ENCODE measurements around the gene SON.

SON gene

DNA sequence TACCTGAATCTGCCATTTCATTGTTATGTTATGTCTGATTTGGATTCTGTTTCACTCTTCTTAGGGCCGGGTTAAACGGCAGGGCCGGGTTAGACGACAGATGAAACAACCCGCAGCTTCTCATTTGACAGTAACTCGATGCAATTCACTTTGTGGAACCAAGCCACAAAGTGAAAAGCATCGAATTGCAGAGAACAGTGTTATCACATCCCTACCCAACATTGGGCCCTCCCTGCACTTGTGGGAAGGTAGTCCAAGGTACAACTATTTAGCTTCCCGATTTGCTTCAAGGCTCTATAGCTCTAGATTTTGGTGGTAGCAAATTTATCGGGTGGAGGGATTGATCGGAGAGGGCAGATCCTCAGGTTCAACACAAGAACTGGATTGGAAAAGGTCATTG lies 17.0 kb downstream of the SON start:
- Histone ChIP-seq H3K4me3 (replicated peaks; ENCODE audit: low read depth, low read length) (no peak overlapping the region), H3K27me3 (replicated peaks; ENCODE audit: control insufficient read depth, insufficient read depth, low read length) (no peaks in the 10 kb centered on the region), H3K36me3 (ENCODE audit: control insufficient read depth, insufficient read depth, low read length) (peaks cover 20% of the 10 kb centered on the region)
- no peak for DNase-seq (ENCODE audit: extremely low read depth, insufficient read length)
- TF ChIP-seq CTCF (IDR thresholded peaks at IDR 0.05; ENCODE audit: insufficient read depth, low read length, poor library complexity, severe bottlenecking), result no peak

DNA sequence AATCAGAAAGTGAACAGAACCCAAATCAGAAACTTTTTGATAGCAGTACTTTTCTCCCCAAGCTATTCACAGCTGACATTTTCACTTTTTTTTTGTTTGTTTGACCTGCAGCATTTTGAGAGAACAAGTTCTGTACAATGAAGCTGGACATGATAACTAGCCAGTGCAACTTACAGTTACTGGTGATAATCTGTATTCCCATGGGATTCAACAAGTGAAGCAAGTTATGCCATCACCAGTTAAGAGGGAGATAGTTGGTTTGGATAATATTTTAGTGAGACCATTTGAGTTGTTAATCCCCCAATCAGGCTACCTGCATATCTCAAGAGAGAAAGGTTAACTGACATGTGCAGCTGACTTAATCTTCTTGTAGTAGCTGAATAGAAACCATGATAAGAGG lies 18.1 kb downstream of the SON start:
- Histone ChIP-seq H3K27me3 (replicated peaks; ENCODE audit: control insufficient read depth, insufficient read depth, low read length) (no peaks in the 10 kb centered on the region), H3K36me3 (ENCODE audit: control insufficient read depth, insufficient read depth, low read length) (peaks cover 19% of the 10 kb centered on the region), H3K4me3 (replicated peaks; ENCODE audit: low read depth, low read length) (no peak overlapping the region)
- no peak for DNase-seq (ENCODE audit: extremely low read depth, insufficient read length)
- TF ChIP-seq CTCF (IDR thresholded peaks at IDR 0.05; ENCODE audit: insufficient read depth, low read length, poor library complexity, severe bottlenecking), result no peak

DNA sequence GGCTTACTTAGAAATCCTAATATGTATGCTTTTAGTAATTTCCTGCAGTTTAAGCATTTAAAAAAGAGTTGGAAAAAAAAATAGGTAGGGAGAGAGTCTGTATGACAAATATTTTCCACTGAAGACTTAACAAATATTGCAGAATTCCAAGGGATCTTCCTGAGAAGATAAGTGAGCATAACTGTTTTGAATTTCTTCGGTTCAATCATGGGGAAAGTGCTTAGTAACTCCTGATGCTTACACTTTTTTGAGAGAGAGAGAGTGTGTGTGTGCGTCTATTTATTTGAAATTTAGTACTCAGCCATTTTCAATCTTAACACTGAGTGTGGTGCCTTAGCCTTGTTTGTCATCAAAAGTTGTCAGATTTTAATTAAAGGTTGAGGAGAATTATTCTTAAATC lies 18.5 kb downstream of the SON start:
- Histone ChIP-seq H3K36me3 (ENCODE audit: control insufficient read depth, insufficient read depth, low read length) (peaks cover 18% of the 10 kb centered on the region), H3K4me3 (replicated peaks; ENCODE audit: low read depth, low read length) (no peak overlapping the region), H3K27me3 (replicated peaks; ENCODE audit: control insufficient read depth, insufficient read depth, low read length) (no peaks in the 10 kb centered on the region)
- no peak for TF ChIP-seq CTCF (IDR thresholded peaks at IDR 0.05; ENCODE audit: insufficient read depth, low read length, poor library complexity, severe bottlenecking)
- DNase-seq (ENCODE audit: extremely low read depth, insufficient read length), result no peak

GRCh38 chr21:33562389-33562788 lies 19.6 kb downstream of the SON start:
- no peaks in the 10 kb centered on the region for H3K27me3 ChIP-seq (replicated peaks; ENCODE audit: control insufficient read depth, insufficient read depth, low read length)
- no peak for TF ChIP-seq CTCF (IDR thresholded peaks at IDR 0.05; ENCODE audit: insufficient read depth, low read length, poor library complexity, severe bottlenecking)
- no peak for DNase-seq (ENCODE audit: extremely low read depth, insufficient read length)
- H3K36me3 ChIP-seq (ENCODE audit: control insufficient read depth, insufficient read depth, low read length), result peaks cover 16% of the 10 kb centered on the region
- no peak overlapping the region for H3K4me3 ChIP-seq (replicated peaks; ENCODE audit: low read depth, low read length)

DNA sequence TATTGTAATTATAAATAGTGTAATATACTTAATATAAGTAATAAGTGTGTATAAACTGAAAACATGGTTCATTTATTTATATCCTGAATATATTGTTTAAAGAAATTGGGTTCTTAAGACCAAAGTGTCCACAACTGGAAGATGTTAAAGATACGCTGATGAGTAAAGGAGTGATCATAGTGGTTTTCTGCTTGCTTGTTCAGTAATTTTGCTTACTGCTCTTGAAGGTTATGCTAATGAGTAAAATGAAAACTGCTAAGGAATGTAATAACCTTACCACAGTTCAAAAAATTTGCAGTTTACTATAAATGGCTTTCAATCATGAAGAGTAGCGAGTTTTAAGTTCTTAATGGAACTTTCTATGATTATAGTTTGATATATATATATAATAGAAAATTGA lies 23.7 kb downstream of the SON start:
- Histone ChIP-seq H3K4me3 (replicated peaks; ENCODE audit: low read depth, low read length) (no peak overlapping the region), H3K27me3 (replicated peaks; ENCODE audit: control insufficient read depth, insufficient read depth, low read length) (no peaks in the 10 kb centered on the region), H3K36me3 (ENCODE audit: control insufficient read depth, insufficient read depth, low read length) (peaks cover 6% of the 10 kb centered on the region)
- TF ChIP-seq CTCF (IDR thresholded peaks at IDR 0.05; ENCODE audit: insufficient read depth, low read length, poor library complexity, severe bottlenecking), result no peak
- DNase-seq (ENCODE audit: extremely low read depth, insufficient read length), result no peak

- Histone ChIP-seq H3K36me3 (ENCODE audit: control insufficient read depth, insufficient read depth, low read length) (peaks cover 9% of the 10 kb centered on the region), H3K27me3 (replicated peaks; ENCODE audit: control insufficient read depth, insufficient read depth, low read length) (no peaks in the 10 kb centered on the region), H3K4me3 (replicated peaks; ENCODE audit: low read depth, low read length) (no peak overlapping the region)
- TF ChIP-seq CTCF (IDR thresholded peaks at IDR 0.05; ENCODE audit: insufficient read depth, low read length, poor library complexity, severe bottlenecking), result no peak
- no peak for DNase-seq (ENCODE audit: extremely low read depth, insufficient read length)
These were observed 25.1 kb downstream of the SON start for GRCh38 chr21:33567914-33568313.

Measured in GM06990 (cell line).